BE2C (cell line): Measurements from ENCODE around the gene NDUFA13.

ENCODE experiments used
- DNase-seq: peaks from one replicate; pipeline ENCODE4 v3.0.0-alpha.2; 2020
- H3K27me3 ChIP-seq: fragments of 250-450 bp; sonication (Bioruptor Pico); 2 replicates; pipeline ENCODE4 v1.5.1; 2020; ENCODE audit warnings: mild to moderate bottlenecking
- H3K36me3 ChIP-seq: fragments of 250-450 bp; sonication (Bioruptor Pico); 2 replicates; pipeline ENCODE4 v1.5.1; 2020; ENCODE audit warnings: mild to moderate bottlenecking
- H3K4me1 ChIP-seq: fragments of 250-450 bp; sonication (Bioruptor Pico); 2 replicates; pipeline ENCODE4 v1.5.1; 2020
- H3K4me3 ChIP-seq: 2 replicates; pipeline ENCODE4 v1.5.1; 2011; ENCODE audit warnings: low read depth, low read length
- H3K9me3 ChIP-seq: fragments of 250-450 bp; sonication (Bioruptor Pico); 2 replicates; pipeline ENCODE4 v1.5.1; 2020
- CTCF ChIP-seq: IDR thresholded peaks from 2 replicates; pipeline ENCODE4 v1.5.1; 2012; ENCODE audit warnings: mild to moderate bottlenecking, low read depth, low read length

NDUFA13 gene

GRCh38 chr19:19517235-19517619, 1.2 kb downstream of the NDUFA13 start:
- DNase-seq = no peak
- no peaks in the 10 kb centered on the region for H3K9me3 ChIP-seq
- no peak overlapping the region for H3K4me3 ChIP-seq
- TF ChIP-seq CTCF = no peak
- H3K36me3 ChIP-seq = peaks cover 10% of the 10 kb centered on the region
- H3K27me3 ChIP-seq = no peaks in the 10 kb centered on the region
- no peaks in the 10 kb centered on the region for H3K4me1 ChIP-seq

- Histone ChIP-seq H3K9me3 (no peaks in the 10 kb centered on the region), H3K27me3 (no peaks in the 10 kb centered on the region), H3K4me3 (no peak overlapping the region), H3K4me1 (no peaks in the 10 kb centered on the region), H3K36me3 (peaks cover 15% of the 10 kb centered on the region)
- no peak for DNase-seq
- TF ChIP-seq CTCF = no peak
These were observed 5.0 kb downstream of the NDUFA13 start for GRCh38 chr19:19520989-19521388.

- peaks cover 26% of the 10 kb centered on the region for H3K36me3 ChIP-seq
- no peak for DNase-seq
- H3K9me3 ChIP-seq = no peaks in the 10 kb centered on the region
- no peak overlapping the region for H3K4me3 ChIP-seq
- H3K27me3 ChIP-seq = no peaks in the 10 kb centered on the region
- TF ChIP-seq CTCF = no peak
- H3K4me1 ChIP-seq = no peaks in the 10 kb centered on the region
These were observed 7.2 kb downstream of the NDUFA13 start for GRCh38 chr19:19523177-19523576.

- no peak for DNase-seq
- Histone ChIP-seq H3K9me3 (no peaks in the 10 kb centered on the region), H3K27me3 (no peaks in the 10 kb centered on the region; the same call in 1 of the 2 replicates), H3K4me3 (no peak overlapping the region), H3K4me1 (peaks cover 2% of the 10 kb centered on the region), H3K36me3 (peaks cover 28% of the 10 kb centered on the region)
- TF ChIP-seq CTCF = no peak
These were observed 8.0 kb downstream of the NDUFA13 start for GRCh38 chr19:19524053-19524452.

- H3K9me3 ChIP-seq = no peaks in the 10 kb centered on the region
- no peak for TF ChIP-seq CTCF
- peaks cover 18% of the 10 kb centered on the region for H3K36me3 ChIP-seq
- H3K4me1 ChIP-seq = peaks cover 7% of the 10 kb centered on the region
- DNase-seq = no peak
- H3K4me3 ChIP-seq = no peak overlapping the region
- no peaks in the 10 kb centered on the region; the same call in 1 of the 2 replicates for H3K27me3 ChIP-seq
These were observed 9.8 kb downstream of the NDUFA13 start for GRCh38 chr19:19525611-19526380.

- H3K27me3 ChIP-seq = no peaks in the 10 kb centered on the region; the same call in 1 of the 2 replicates
- peaks cover 18% of the 10 kb centered on the region for H3K36me3 ChIP-seq
- DNase-seq = no peak
- no peaks in the 10 kb centered on the region for H3K9me3 ChIP-seq
- TF ChIP-seq CTCF = no peak
- peaks cover 7% of the 10 kb centered on the region for H3K4me1 ChIP-seq
- H3K4me3 ChIP-seq = no peak overlapping the region
These were observed 10.8 kb downstream of the NDUFA13 start for GRCh38 chr19:19526581-19527370.
